ENCODE data around the gene MOSPD3.

- TF ChIP-seq CTCF (conservative IDR thresholded peaks at IDR 0.05; ENCODE audit: low read depth, low read length), result no peak
- TF ChIP-seq EZH2phosphoT487 (IDR thresholded peaks at IDR 0.05; ENCODE audit: borderline replicate concordance, low read length), result no peak
- TF ChIP-seq EZH2 (IDR thresholded peaks at IDR 0.05; ENCODE audit: low read length, unreplicated experiment), result no peak
Observed at GRCh38 chr7:100620239-100620638, 7.9 kb downstream of the MOSPD3 start.
